ENCODE results near the gene CLDN1. TPM values are rescaled to one million over a fixed set of nuclear protein-coding genes. Genes with fewer than 3 reads are reported as not detected.

CLDN1 gene
- total and polyA plus RNA-seq, 2 donors (not counting 1 experiment from before 2014, with no cell fraction given), result not detected

DNA sequence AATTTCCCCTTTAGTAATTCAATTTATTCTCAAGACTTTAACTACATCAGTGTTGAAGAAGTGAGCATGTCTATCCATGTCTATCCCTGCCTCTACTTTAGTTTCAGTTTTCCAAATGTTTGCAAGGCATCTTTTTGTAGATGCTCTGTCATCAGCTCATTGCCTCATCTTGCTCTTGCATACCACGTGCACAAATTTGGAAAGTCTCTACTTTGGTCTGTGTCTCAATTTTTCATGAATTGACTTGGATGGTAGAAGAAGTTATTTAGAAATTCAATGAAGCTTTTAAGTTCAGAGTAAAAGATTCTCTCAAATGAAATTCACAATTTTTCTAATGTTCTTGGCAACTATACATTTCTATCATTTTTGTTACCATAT, 55.3 kb downstream of the CLDN1 start:
- H2AFZ ChIP-seq (ENCODE audit: insufficient read depth, low read depth, low read length, poor library complexity, severe bottlenecking), result no peak overlapping the region
- H3K27me3 ChIP-seq (replicated peaks in 1 of 4; ENCODE audit: control extremely low read depth in 1 of 4, control insufficient read depth in 3 of 4, insufficient read depth in 4 of 4, low read length in 3 of 4), result no peaks in the 10 kb centered on the region
- H3K4me3 Mint-ChIP-seq, result no peak overlapping the region
- TF ChIP-seq, protein P1, sequence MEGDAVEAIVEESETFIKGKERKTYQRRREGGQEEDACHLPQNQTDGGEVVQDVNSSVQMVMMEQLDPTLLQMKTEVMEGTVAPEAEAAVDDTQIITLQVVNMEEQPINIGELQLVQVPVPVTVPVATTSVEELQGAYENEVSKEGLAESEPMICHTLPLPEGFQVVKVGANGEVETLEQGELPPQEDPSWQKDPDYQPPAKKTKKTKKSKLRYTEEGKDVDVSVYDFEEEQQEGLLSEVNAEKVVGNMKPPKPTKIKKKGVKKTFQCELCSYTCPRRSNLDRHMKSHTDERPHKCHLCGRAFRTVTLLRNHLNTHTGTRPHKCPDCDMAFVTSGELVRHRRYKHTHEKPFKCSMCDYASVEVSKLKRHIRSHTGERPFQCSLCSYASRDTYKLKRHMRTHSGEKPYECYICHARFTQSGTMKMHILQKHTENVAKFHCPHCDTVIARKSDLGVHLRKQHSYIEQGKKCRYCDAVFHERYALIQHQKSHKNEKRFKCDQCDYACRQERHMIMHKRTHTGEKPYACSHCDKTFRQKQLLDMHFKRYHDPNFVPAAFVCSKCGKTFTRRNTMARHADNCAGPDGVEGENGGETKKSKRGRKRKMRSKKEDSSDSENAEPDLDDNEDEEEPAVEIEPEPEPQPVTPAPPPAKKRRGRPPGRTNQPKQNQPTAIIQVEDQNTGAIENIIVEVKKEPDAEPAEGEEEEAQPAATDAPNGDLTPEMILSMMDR (IDR thresholded peaks at IDR 0.05), result no peak
- no peak for TF ChIP-seq EZH2 (IDR thresholded peaks at IDR 0.05; ENCODE audit: borderline replicate concordance, insufficient read depth, low read depth, low read length, poor library complexity, severe bottlenecking)
- ChIA-PET POLR2A (no interaction called here), CTCF (no interaction called here)
- no peaks in the 10 kb centered on the region for H3K4me1 ChIP-seq (ENCODE audit: control insufficient read depth in 2 of 2, insufficient read depth in 2 of 2, low read length in 2 of 2)
- no peaks in the 10 kb centered on the region for H3K79me2 ChIP-seq (ENCODE audit: control insufficient read depth, insufficient read depth, low read length)
- ATAC-seq (ENCODE audit: low read depth) (no peak), DNase-seq (no peak)
- H3K4me1 Mint-ChIP-seq, result no peaks in the 10 kb centered on the region
- no CpG with 5 or more reads among the region's 1 CpG for WGBS (ENCODE audit: insufficient coverage)
- H3K27ac Mint-ChIP-seq, result no peak overlapping the region
- H3K9me3 ChIP-seq (ENCODE audit: control extremely low read depth in 1 of 3, control insufficient read depth in 2 of 3, insufficient read depth in 1 of 3, low read length in 2 of 3), result no peaks in the 10 kb centered on the region
- H3K27me3 Mint-ChIP-seq, result no peaks in the 10 kb centered on the region
- no peak overlapping the region for H3K9ac ChIP-seq (ENCODE audit: low read length)
- H3K27ac ChIP-seq (ENCODE audit: low read length in 2 of 2), result no peak overlapping the region
- no peak overlapping the region for H3K4me3 ChIP-seq (ENCODE audit: control extremely low read depth in 1 of 5, extremely low read depth in 1 of 5, insufficient read depth in 1 of 5, low read depth in 2 of 5, low read length in 4 of 5)
- H4K20me1 ChIP-seq (ENCODE audit: control insufficient read depth, insufficient read depth, low read length, poor library complexity, severe bottlenecking), result no peaks in the 10 kb centered on the region
- H3K9me3 Mint-ChIP-seq (ENCODE audit: insufficient read depth), result peaks cover 2% of the 10 kb centered on the region
- no peak overlapping the region for H3K4me2 ChIP-seq (replicated peaks; ENCODE audit: low read depth, low read length, poor library complexity, severe bottlenecking)
- H3K36me3 ChIP-seq (replicated peaks in 1 of 2; ENCODE audit: control extremely low read depth in 1 of 2, control insufficient read depth in 1 of 2, extremely low read depth in 1 of 2, insufficient read depth in 2 of 2, low read length in 1 of 2), result no peaks in the 10 kb centered on the region
- intact Hi-C loops (cut with micrococcal nuclease), result no loop called here

DNA sequence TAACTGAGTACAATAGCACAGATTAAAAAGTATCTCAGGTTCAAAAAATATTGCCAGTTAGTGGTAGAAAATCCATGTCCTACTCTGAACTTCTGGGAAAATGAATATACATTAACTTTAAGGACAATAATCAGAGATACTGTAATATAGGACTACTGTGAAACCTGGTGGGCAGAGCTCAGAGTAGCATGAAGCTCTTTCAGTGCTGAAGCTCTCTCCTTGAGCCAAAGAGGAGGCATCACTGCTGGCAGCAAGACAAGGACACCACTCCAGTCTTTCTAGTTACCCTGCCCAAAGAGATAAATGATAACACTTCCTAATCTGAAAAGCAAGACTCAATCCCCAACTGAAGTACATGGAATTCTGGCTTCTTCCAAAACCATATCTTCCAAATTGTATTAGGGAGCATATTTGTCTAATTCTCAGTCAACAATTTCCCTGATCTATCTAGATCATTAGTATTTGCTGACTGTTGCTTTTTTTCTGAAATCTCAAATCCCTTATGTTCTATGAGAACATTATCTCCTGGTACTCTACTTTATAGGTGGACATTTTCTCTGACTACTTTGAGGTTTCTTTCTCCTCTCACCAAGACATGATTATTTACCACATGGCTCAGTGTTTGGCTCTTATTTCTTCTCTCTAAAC, 55.9 kb downstream of the CLDN1 start:
- no peaks in the 10 kb centered on the region for H4K20me1 ChIP-seq (ENCODE audit: control insufficient read depth, insufficient read depth, low read length, poor library complexity, severe bottlenecking)
- H2AFZ ChIP-seq (ENCODE audit: insufficient read depth, low read depth, low read length, poor library complexity, severe bottlenecking), result no peak overlapping the region
- no peak overlapping the region for H3K27ac Mint-ChIP-seq
- H3K27ac ChIP-seq (ENCODE audit: low read length in 2 of 2), result no peak overlapping the region
- H3K4me1 Mint-ChIP-seq, result no peaks in the 10 kb centered on the region
- ChIA-PET CTCF (no interaction called here), POLR2A (no interaction called here)
- H3K4me3 Mint-ChIP-seq, result no peak overlapping the region
- intact Hi-C loops (cut with micrococcal nuclease), result no loop called here
- no peak for TF ChIP-seq EZH2 (IDR thresholded peaks at IDR 0.05; ENCODE audit: borderline replicate concordance, insufficient read depth, low read depth, low read length, poor library complexity, severe bottlenecking)
- TF ChIP-seq, protein P1 (IDR thresholded peaks at IDR 0.05), result no peak
- DNase-seq, result no peak
- H3K4me2 ChIP-seq (replicated peaks; ENCODE audit: low read depth, low read length, poor library complexity, severe bottlenecking), result no peak overlapping the region
- H3K27me3 Mint-ChIP-seq, result no peaks in the 10 kb centered on the region
- no peaks in the 10 kb centered on the region for H3K27me3 ChIP-seq (replicated peaks in 1 of 4; ENCODE audit: control extremely low read depth in 1 of 4, control insufficient read depth in 3 of 4, insufficient read depth in 4 of 4, low read length in 3 of 4)
- H3K36me3 ChIP-seq (replicated peaks in 1 of 2; ENCODE audit: control extremely low read depth in 1 of 2, control insufficient read depth in 1 of 2, extremely low read depth in 1 of 2, insufficient read depth in 2 of 2, low read length in 1 of 2), result no peaks in the 10 kb centered on the region
- H3K9ac ChIP-seq (ENCODE audit: low read length), result no peak overlapping the region
- no peak for ATAC-seq (ENCODE audit: low read depth)
- no peak overlapping the region for H3K4me3 ChIP-seq (ENCODE audit: control extremely low read depth in 1 of 5, extremely low read depth in 1 of 5, insufficient read depth in 1 of 5, low read depth in 2 of 5, low read length in 4 of 5)
- H3K9me3 Mint-ChIP-seq (ENCODE audit: insufficient read depth), result peaks cover 2% of the 10 kb centered on the region
- H3K9me3 ChIP-seq (ENCODE audit: control extremely low read depth in 1 of 3, control insufficient read depth in 2 of 3, insufficient read depth in 1 of 3, low read length in 2 of 3), result no peaks in the 10 kb centered on the region
- H3K79me2 ChIP-seq (ENCODE audit: control insufficient read depth, insufficient read depth, low read length), result no peaks in the 10 kb centered on the region
- no peaks in the 10 kb centered on the region for H3K4me1 ChIP-seq (ENCODE audit: control insufficient read depth in 2 of 2, insufficient read depth in 2 of 2, low read length in 2 of 2)
